GM12874 (cell line): ENCODE measurements around the gene PALLD.

Experiments used
- CTCF ChIP-seq: IDR thresholded peaks from 2 replicates; pipeline ENCODE4 v1.5.1; 2011; ENCODE audit warnings: low read depth, mild to moderate bottlenecking, control low read depth, low read length, moderate library complexity; ENCODE audit not compliant: insufficient read depth

The PALLD gene

DNA sequence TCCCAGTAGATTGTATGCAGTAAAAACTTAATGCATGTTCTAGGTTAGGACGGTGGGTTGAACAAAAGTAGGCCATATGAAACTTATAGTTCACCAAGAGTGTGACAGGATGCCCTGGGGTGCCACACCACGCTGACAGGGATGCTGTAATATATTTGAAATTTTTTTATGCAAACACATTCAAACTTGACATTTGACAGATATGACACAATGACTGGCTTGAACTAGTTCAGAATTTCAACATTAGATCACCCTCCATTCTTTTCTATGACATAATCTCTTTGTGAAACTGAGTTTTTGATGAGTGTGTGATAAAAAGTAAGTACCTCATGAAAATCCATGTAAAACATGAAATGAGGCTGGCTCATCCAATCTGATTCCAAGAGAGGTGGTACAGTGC is 198.4 kb downstream of the PALLD start:
- no peak for TF ChIP-seq CTCF

- no peak for TF ChIP-seq CTCF
Measured at GRCh38 chr4:168696280-168696679, 199.4 kb downstream of the PALLD start.

- TF ChIP-seq CTCF, result no peak
Measured at GRCh38 chr4:168696826-168697225, 200.0 kb downstream of the PALLD start.

DNA sequence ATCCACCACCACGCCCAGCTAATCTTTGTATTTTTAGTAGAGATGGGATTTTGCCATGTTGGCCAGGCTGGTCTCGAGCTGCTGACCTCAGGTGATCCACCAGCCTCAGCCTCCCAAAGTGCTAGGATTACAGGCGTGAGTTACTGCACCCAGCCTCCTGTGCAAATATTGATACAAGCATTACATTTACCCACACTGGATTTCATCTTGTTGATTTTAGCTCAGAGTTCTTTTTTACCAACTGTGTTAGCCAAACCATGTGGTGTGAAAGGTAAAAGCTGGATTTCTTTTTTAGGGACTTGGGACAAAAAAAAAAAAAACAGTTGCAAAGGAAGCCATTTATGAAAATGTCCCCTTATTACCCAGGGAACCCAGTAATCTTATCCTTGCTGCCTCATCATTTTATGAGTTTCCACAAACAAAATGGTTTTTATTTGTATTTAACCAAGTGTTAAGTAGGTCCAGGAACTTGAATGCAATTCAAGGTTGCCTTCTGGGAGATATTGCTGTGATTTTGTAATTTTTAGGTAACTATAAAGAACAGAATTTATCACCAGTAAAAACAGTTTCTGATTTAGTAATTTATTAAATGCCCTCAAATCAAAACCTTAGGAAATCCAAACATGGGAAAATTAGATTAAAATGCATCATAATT is 202.5 kb downstream of the PALLD start:
- TF ChIP-seq CTCF, result no peak

DNA sequence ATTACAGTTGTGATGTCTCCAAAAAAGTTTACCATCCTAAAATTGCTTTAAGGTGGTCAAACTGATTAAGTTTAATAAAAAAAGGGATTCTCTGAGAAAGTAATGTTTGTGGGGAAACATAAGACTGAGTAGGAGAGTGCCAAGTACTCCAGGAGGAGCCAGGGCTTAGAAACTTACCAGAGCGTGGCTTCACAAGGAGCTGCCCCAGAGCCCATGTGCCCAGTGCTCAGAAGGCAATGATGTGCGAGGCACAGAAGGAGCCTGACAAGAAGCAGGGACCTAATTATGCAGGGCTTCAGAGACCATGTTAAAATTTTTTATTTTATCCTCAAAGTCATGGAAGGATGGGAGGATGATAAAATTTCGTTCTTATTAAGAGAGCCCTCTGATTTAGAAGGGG is 204.2 kb downstream of the PALLD start:
- TF ChIP-seq CTCF, result no peak

DNA sequence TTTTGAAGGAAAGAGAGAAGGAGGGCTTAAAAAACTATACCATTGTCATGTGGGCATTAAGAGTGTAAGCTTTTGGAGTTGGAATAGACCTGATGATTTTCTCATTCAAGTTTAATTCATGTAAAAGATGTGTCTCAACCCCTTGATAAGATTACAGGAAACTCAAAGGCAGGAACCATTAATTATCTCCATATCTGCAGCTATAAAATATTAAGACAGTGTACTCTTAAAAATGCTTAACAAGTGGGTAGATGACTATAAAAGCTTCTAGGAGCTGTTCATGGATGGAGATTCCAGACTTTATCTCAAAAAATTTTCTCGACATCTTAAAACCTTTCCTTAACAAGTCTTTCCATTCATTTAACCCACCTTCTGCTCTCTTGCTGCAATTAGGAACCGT is 208.3 kb downstream of the PALLD start:
- no peak for TF ChIP-seq CTCF

DNA sequence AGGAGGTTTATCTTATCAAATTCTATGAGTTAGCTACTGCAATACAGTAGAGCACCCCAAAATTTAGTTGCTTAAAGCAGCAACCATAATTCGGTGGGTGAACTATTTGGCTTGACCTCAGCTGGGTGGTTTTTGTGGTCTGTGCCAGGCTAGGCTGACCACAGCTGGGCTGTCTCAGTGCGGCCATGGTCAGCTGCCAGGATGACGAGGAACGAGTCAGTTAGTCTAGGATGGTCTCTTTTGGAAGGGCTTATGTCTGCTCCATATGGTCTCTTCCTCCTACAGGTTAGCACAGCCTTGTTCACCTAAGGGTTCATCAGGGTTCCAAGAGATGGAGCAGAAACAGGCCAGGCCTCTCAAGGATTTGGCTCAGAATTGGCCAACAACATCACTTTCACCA is 210.4 kb downstream of the PALLD start:
- TF ChIP-seq CTCF, result no peak
